Activated CD4-positive, alpha-beta T cell treated with anti-CD3 and anti-CD28 coated beads, Interleukin-2, amount 10 ng/mL, durations not matched to agents 7 days and 5 days (primary cell): Measurements from ENCODE around the gene EFCAB10. TPM values are rescaled to one million over a fixed set of nuclear protein-coding genes. Genes with fewer than 3 reads are reported as not detected.
A peak's percentile ranks its signal among the peaks of the same experiment; 100 is the strongest.

Experiments
- CTCF ChIA-PET: fragments of 350-600 bp; sonication (Branson Sonifier 250); formaldehyde crosslinking; loops from one replicate; lab custom pipeline; 2021; ENCODE audit warnings: antibody characterized with exemption; lab: Charles Lee
- POLR2A ChIA-PET: fragments of 350-600 bp; sonication (Branson Sonifier 250); formaldehyde crosslinking; loops from one replicate; lab custom pipeline; 2021; ENCODE audit warnings: antibody characterized with exemption; lab: Charles Lee
- DNase-seq: peaks from one replicate; pipeline ENCODE4 v3.0.0-alpha.2; 2020
- H3K27ac Mint-ChIP-seq: one replicate; pipeline ENCODE4 v1.8.0; 2021; ENCODE audit warnings: mild to moderate bottlenecking, moderate library complexity, mixed read lengths
- H3K27me3 Mint-ChIP-seq: one replicate; pipeline ENCODE4 v1.8.0; 2021; ENCODE audit warnings: mixed read lengths
- H3K36me3 Mint-ChIP-seq: one replicate; pipeline ENCODE4 v1.8.0; 2021; ENCODE audit warnings: low read depth, mixed read lengths
- H3K4me1 Mint-ChIP-seq: one replicate; pipeline ENCODE4 v1.8.0; 2021; ENCODE audit warnings: mixed read lengths
- H3K4me3 Mint-ChIP-seq: one replicate; pipeline ENCODE4 v1.8.0; 2021; ENCODE audit warnings: mild to moderate bottlenecking, moderate library complexity, mixed read lengths
- H3K9me3 Mint-ChIP-seq: one replicate; pipeline ENCODE4 v1.8.0; 2021; ENCODE audit warnings: mixed read lengths
- total RNA-seq, 2 experiments: library from RNA; stranded (reverse); gene quantifications; one replicate each; pipeline ENCODE4 v1.2.3, GENCODE V29; 2021

Gene EFCAB10
- total RNA-seq, 2 experiments from 2014 or later: not detected

- Mint-ChIP-seq H3K4me1 (peaks cover 34% of the 10 kb centered on the region), H3K9me3 (peaks cover 3% of the 10 kb centered on the region), H3K36me3 (peaks cover 3% of the 10 kb centered on the region), H3K27ac (peak overlapping the region; percentile 81), H3K4me3 (no peak overlapping the region), H3K27me3 (no peaks in the 10 kb centered on the region)
- POLR2A ChIA-PET: no interaction called here
- CTCF ChIA-PET: interaction anchor here (0.7 to 1.5 kb wide), 9 partner anchors 11 to 167 kb away, joined by 3 to 4 read pairs (median 3); partner anchors contain the start of gene RINT1
- peak; percentile 81 for DNase-seq
Measured at GRCh38 chr7:105589356-105590077, 8.2 kb upstream of the EFCAB10 start.

DNA sequence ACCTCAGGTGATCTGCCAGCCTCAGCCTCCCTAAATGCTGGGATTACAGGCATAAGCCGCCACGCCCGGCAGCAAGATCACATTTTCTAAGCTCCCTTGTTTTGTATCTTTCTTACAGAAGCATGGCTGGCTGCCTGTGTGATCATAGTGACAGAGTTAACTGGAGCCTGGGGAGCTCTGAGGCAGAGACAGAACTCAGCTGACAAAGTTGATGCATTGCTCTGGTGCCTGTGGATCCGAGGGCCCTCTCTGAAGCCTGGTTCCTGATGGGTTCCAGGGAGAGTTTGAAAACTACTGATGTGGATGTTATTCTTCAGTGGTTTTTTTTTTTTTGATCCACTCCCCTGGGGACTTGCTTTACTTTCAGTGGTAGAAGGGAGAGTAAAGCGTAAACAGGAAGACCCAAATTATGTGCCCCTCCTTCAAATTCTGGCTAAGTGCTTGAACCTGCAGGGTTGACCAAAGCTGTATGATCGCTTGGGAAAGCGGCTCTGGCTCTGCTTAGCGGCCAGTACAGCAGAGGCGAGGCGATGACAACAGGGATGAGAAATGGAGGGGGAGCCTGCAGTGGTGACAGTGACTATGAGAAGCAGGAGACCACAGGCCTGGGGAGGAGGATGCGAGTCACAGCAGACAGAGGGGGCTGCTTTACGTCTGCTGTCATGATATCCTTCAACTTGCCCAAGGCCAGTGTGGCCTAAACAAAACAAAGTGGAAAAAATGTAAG lies 6.8 kb upstream of the EFCAB10 start:
- peaks cover 4% of the 10 kb centered on the region for H3K36me3 Mint-ChIP-seq
- peak overlapping the region; percentile 67 for H3K27ac Mint-ChIP-seq
- ChIA-PET CTCF (interaction anchor here (0.6 kb wide), 2 partner anchors 21 to 457 kb away, joined by 3 read pairs; no protein-coding TSS in a partner anchor), POLR2A (no interaction called here)
- peaks cover 8% of the 10 kb centered on the region for H3K9me3 Mint-ChIP-seq
- H3K27me3 Mint-ChIP-seq: no peaks in the 10 kb centered on the region
- no peak for DNase-seq
- no peak overlapping the region for H3K4me3 Mint-ChIP-seq
- peaks cover 34% of the 10 kb centered on the region for H3K4me1 Mint-ChIP-seq

DNA sequence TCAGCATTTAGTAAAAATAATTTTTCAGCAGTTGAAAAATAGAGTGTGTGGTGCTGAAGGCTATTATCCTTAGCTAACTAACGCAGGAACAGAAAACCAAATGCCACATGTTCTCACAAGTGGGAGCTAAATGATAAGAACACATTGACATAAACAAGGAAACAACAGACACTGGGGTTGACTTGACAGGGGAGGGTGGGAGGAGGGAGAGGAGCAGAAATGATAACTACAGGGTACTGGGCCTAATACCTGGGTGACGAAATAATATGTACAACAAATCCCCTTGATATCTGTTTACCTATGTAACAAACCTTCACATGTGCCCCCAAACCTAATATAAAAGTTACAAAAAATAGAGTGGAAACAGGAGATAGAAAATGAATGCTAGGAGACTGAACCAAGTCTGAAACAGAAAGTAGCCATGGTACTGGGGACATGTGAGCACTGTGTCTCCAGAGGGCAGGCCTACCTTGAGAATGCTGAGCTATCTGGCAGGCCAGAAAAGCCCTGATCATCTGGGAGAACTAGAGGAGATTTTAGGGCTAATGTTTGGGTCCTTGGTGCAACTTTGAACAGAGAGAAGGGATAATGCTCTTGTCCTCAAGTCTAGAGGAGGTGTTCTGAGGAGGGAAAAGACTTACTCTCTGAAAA lies 4.7 kb upstream of the EFCAB10 start:
- peaks cover 11% of the 10 kb centered on the region for H3K9me3 Mint-ChIP-seq
- H3K4me1 Mint-ChIP-seq: peaks cover 42% of the 10 kb centered on the region
- peak overlapping the region; percentile 11 for H3K27ac Mint-ChIP-seq
- ChIA-PET CTCF (interaction anchor here (0.8 kb wide), 1 partner anchor 460 kb away, joined by 3 read pairs; no protein-coding TSS in a partner anchor), POLR2A (no interaction called here)
- no peak overlapping the region for H3K4me3 Mint-ChIP-seq
- DNase-seq: no peak
- H3K27me3 Mint-ChIP-seq: no peaks in the 10 kb centered on the region
- H3K36me3 Mint-ChIP-seq: peaks cover 4% of the 10 kb centered on the region

GRCh38 chr7:105584165-105584564 lies 2.9 kb upstream of the EFCAB10 start:
- CTCF ChIA-PET: no interaction called here
- H3K4me3 Mint-ChIP-seq: no peak overlapping the region
- POLR2A ChIA-PET: no interaction called here
- DNase-seq: no peak
- H3K4me1 Mint-ChIP-seq: peaks cover 38% of the 10 kb centered on the region
- no peaks in the 10 kb centered on the region for H3K27me3 Mint-ChIP-seq
- peaks cover 11% of the 10 kb centered on the region for H3K9me3 Mint-ChIP-seq
- no peak overlapping the region for H3K27ac Mint-ChIP-seq
- peaks cover 4% of the 10 kb centered on the region for H3K36me3 Mint-ChIP-seq

- H3K27me3 Mint-ChIP-seq: no peaks in the 10 kb centered on the region
- H3K36me3 Mint-ChIP-seq: peaks cover 4% of the 10 kb centered on the region
- DNase-seq: no peak
- ChIA-PET POLR2A (no interaction called here), CTCF (no interaction called here)
- no peak overlapping the region for H3K4me3 Mint-ChIP-seq
- H3K27ac Mint-ChIP-seq: no peak overlapping the region
- peaks cover 29% of the 10 kb centered on the region for H3K4me1 Mint-ChIP-seq
- peaks cover 11% of the 10 kb centered on the region for H3K9me3 Mint-ChIP-seq
Measured at GRCh38 chr7:105583061-105583460, 1.8 kb upstream of the EFCAB10 start.

- ChIA-PET CTCF (interaction anchor here (0.6 to 1.2 kb wide), 3 partner anchors 48 to 240 kb away, joined by 3 to 4 read pairs (median 3); partner anchors contain the start of gene RINT1), POLR2A (no interaction called here)
- no peak overlapping the region for H3K27ac Mint-ChIP-seq
- H3K36me3 Mint-ChIP-seq: peaks cover 4% of the 10 kb centered on the region
- peaks cover 11% of the 10 kb centered on the region for H3K9me3 Mint-ChIP-seq
- DNase-seq: no peak
- H3K4me1 Mint-ChIP-seq: peaks cover 8% of the 10 kb centered on the region
- no peak overlapping the region for H3K4me3 Mint-ChIP-seq
- no peaks in the 10 kb centered on the region for H3K27me3 Mint-ChIP-seq
Measured at GRCh38 chr7:105580022-105580740, 1.1 kb downstream of the EFCAB10 start.

- ChIA-PET CTCF (no interaction called here), POLR2A (no interaction called here)
- DNase-seq: no peak
- no peak overlapping the region for H3K4me3 Mint-ChIP-seq
- peaks cover 4% of the 10 kb centered on the region for H3K9me3 Mint-ChIP-seq
- no peaks in the 10 kb centered on the region for H3K36me3 Mint-ChIP-seq
- H3K27me3 Mint-ChIP-seq: no peaks in the 10 kb centered on the region
- no peak overlapping the region for H3K27ac Mint-ChIP-seq
- H3K4me1 Mint-ChIP-seq: peaks cover 8% of the 10 kb centered on the region
Measured at GRCh38 chr7:105578496-105578895, 2.8 kb downstream of the EFCAB10 start.

DNA sequence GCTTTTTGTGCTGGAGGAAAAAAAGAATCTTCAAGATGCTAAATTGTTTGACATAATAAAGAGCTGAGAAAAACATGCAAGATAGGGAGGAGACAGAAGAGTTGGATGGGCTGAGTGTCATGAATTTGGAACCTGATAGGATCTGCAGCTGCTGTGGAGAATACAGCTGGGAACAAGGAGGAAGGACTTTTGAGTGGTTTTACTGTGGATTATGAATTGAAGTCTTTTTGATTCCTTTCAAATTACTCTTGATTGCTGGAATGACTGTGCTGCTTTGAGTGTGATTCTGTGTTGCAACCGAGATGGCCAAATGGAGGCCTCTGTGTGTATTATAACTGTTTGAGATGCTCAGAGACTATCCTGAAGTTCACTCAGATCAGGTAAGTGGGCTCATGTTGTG lies 4.0 kb downstream of the EFCAB10 start:
- ChIA-PET CTCF (interaction anchor here (1.3 kb wide), 1 partner anchor 12 kb away, joined by 4 read pairs; no protein-coding TSS in a partner anchor), POLR2A (no interaction called here)
- Mint-ChIP-seq H3K36me3 (peaks cover 1% of the 10 kb centered on the region), H3K27me3 (no peaks in the 10 kb centered on the region), H3K4me3 (no peak overlapping the region), H3K27ac (no peak overlapping the region), H3K4me1 (peaks cover 7% of the 10 kb centered on the region), H3K9me3 (no peaks in the 10 kb centered on the region)
- no peak for DNase-seq

DNA sequence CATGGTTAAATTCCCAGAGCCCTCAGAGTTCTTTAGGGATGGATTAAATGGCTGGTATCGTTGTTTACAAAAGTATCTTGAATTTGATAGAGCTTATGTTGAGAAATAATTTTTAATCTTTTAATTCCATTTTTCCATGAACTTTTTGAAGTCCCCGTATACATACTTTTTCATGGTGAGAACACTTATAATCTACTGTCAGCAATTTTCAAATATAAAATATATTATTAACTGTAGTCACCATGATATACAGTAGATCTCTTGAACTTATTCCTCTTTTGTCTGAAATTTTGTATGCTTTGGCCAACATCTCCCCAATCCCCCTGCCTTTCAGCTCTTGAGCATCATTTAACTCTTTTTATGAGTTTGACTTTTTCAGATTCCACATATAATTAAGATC lies 9.4 kb downstream of the EFCAB10 start:
- H3K4me1 Mint-ChIP-seq: no peaks in the 10 kb centered on the region
- H3K36me3 Mint-ChIP-seq: peaks cover 18% of the 10 kb centered on the region
- POLR2A ChIA-PET: no interaction called here
- no peaks in the 10 kb centered on the region for H3K27me3 Mint-ChIP-seq
- H3K9me3 Mint-ChIP-seq: no peaks in the 10 kb centered on the region
- DNase-seq: no peak
- H3K4me3 Mint-ChIP-seq: no peak overlapping the region
- no peak overlapping the region for H3K27ac Mint-ChIP-seq
- CTCF ChIA-PET: no interaction called here

- Mint-ChIP-seq H3K27me3 (no peaks in the 10 kb centered on the region), H3K36me3 (peaks cover 39% of the 10 kb centered on the region), H3K27ac (no peak overlapping the region), H3K4me3 (no peak overlapping the region), H3K4me1 (no peaks in the 10 kb centered on the region), H3K9me3 (no peaks in the 10 kb centered on the region)
- ChIA-PET POLR2A (no interaction called here), CTCF (no interaction called here)
- DNase-seq: no peak
Measured at GRCh38 chr7:105567821-105568220, 13.5 kb downstream of the EFCAB10 start.

DNA sequence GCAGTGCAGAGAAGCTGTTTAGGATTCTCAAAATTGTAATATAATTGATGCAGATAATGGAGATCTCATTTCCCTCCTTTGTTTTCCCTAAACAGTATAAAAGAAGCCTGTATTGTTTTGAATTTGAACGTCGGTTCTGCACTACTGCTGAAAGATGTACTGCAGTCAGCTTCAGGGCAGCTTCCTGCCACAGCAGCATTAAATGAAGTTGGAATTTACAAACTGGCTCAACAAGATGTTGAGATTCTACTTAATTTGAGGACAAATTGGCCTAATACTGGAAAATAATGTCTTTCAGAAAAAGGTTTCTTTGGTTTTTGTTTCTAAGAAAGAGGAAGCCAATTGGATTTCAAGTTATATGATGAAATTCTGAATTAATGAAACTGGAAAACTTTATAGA lies 14.3 kb downstream of the EFCAB10 start:
- POLR2A ChIA-PET: interaction anchor here (0.6 kb wide), 1 partner anchor 12 kb away, joined by 3 read pairs; no protein-coding TSS in a partner anchor
- no peak for DNase-seq
- H3K36me3 Mint-ChIP-seq: peaks cover 40% of the 10 kb centered on the region
- H3K27me3 Mint-ChIP-seq: no peaks in the 10 kb centered on the region
- no peak overlapping the region for H3K4me3 Mint-ChIP-seq
- CTCF ChIA-PET: interaction anchor here (0.6 to 1.1 kb wide), 4 partner anchors 21 to 1706 kb away, joined by 3 to 6 read pairs (median 3); no protein-coding TSS in a partner anchor
- H3K27ac Mint-ChIP-seq: no peak overlapping the region
- H3K9me3 Mint-ChIP-seq: no peaks in the 10 kb centered on the region
- no peaks in the 10 kb centered on the region for H3K4me1 Mint-ChIP-seq

GRCh38 chr7:105565190-105565589 lies 16.1 kb downstream of the EFCAB10 start:
- no peak overlapping the region for H3K4me3 Mint-ChIP-seq
- CTCF ChIA-PET: interaction anchor here (0.6 to 0.7 kb wide), 2 partner anchors 8 to 25 kb away, joined by 3 to 4 read pairs; no protein-coding TSS in a partner anchor
- no peaks in the 10 kb centered on the region for H3K27me3 Mint-ChIP-seq
- POLR2A ChIA-PET: no interaction called here
- peaks cover 41% of the 10 kb centered on the region for H3K36me3 Mint-ChIP-seq
- H3K4me1 Mint-ChIP-seq: no peaks in the 10 kb centered on the region
- no peak for DNase-seq
- H3K9me3 Mint-ChIP-seq: no peaks in the 10 kb centered on the region
- H3K27ac Mint-ChIP-seq: no peak overlapping the region
